B cell (primary cell): Measurements from ENCODE around the gene OXA1L. TPM values are rescaled to one million over a fixed set of nuclear protein-coding genes. Genes with fewer than 3 reads are reported as not detected.

Source experiments
- ATAC-seq: fragments of 200-7000 bp; cut with Tn5 transposase; one replicate; pipeline ENCODE4 v1.10.0; 2021; ENCODE audit warnings: low read depth, mild to moderate bottlenecking, moderate number of reproducible peaks, moderate library complexity
- CTCF ChIA-PET: fragments of 350-600 bp; sonication (Branson Sonifier 250); formaldehyde crosslinking; loops from one replicate; lab custom pipeline; 2021; ENCODE audit warnings: antibody characterized with exemption, inconsistent platforms; lab: Charles Lee
- POLR2A ChIA-PET: fragments of 350-600 bp; sonication (Branson Sonifier 250); formaldehyde crosslinking; loops from one replicate; lab custom pipeline; 2021; ENCODE audit warnings: antibody characterized with exemption; lab: Charles Lee
- DNase-seq: peaks from one replicate; pipeline ENCODE4 v3.0.0; 2013
- H2AFZ ChIP-seq: 2 replicates; pipeline ENCODE4 v1.6.1; 2012; ENCODE audit warnings: mild to moderate bottlenecking, low read depth, low read length; ENCODE audit not compliant: insufficient read depth, poor library complexity, severe bottlenecking
- H3K27ac ChIP-seq, 2 donors: 1 replicate in 1 of 2; 2 replicates in 1 of 2; pipeline ENCODE4 v1.5.1; 2012 to 2013; ENCODE audit warnings: low read length in 2 of 2, mild to moderate bottlenecking in 2 of 2, moderate library complexity in 1 of 2
- H3K27me3 ChIP-seq, 4 experiments: fragments of 200-600 bp in 1 of 4; sonication (generic) in 1 of 4; replicated peaks in 1 of 4; 1 replicate in 2 of 4; 2 replicates in 2 of 4; pipeline versions ENCODE4 v1.6.1 to v1.7.0; 2013 to 2016; ENCODE audit warnings: low read length in 3 of 4, mild to moderate bottlenecking in 2 of 4, mixed read lengths in 1 of 4, moderate library complexity in 1 of 4; ENCODE audit not compliant: insufficient read depth in 4 of 4, control insufficient read depth in 3 of 4; ENCODE audit errors: control extremely low read depth in 1 of 4
- H3K36me3 ChIP-seq, 2 experiments: replicated peaks in 1 of 2; 1 replicate in 1 of 2; 2 replicates in 1 of 2; pipeline versions ENCODE4 v1.6.1 to v1.7.1; 2013; ENCODE audit warnings: low read length in 1 of 2; ENCODE audit not compliant: insufficient read depth in 2 of 2, control insufficient read depth in 1 of 2; ENCODE audit errors: control extremely low read depth in 1 of 2, extremely low read depth in 1 of 2
- H3K4me1 ChIP-seq, 2 donors: fragments of 200-600 bp in 1 of 2; sonication (generic) in 1 of 2; 1 replicate in 1 of 2; 2 replicates in 1 of 2; pipeline versions ENCODE4 v1.5.1 to v1.6.1; 2013 to 2017; ENCODE audit warnings: low read length in 2 of 2; ENCODE audit not compliant: control insufficient read depth in 2 of 2, insufficient read depth in 2 of 2
- H3K4me2 ChIP-seq: replicated peaks from 2 replicates; pipeline ENCODE3; 2012; ENCODE audit warnings: mild to moderate bottlenecking, low read depth, low read length; ENCODE audit not compliant: poor library complexity, severe bottlenecking
- H3K4me3 ChIP-seq, 5 experiments: fragments of 200-600 bp in 1 of 5; sonication (generic) in 1 of 5; 1 replicate in 3 of 5; 2 replicates in 2 of 5; pipeline versions ENCODE4 v1.5.1 to v1.7.0; 2011 to 2016; ENCODE audit warnings: low read length in 4 of 5, mild to moderate bottlenecking in 4 of 5, low read depth in 2 of 5, control low read depth in 1 of 5, moderate library complexity in 1 of 5; ENCODE audit not compliant: insufficient read depth in 1 of 5; ENCODE audit errors: control extremely low read depth in 1 of 5, extremely low read depth in 1 of 5
- H3K79me2 ChIP-seq: fragments of 200-600 bp; sonication (generic); one replicate; pipeline ENCODE4 v1.6.0; 2016; ENCODE audit warnings: low read length; ENCODE audit not compliant: control insufficient read depth, insufficient read depth
- H3K9ac ChIP-seq: fragments of 200-600 bp; sonication (generic); 2 replicates; pipeline ENCODE4 v1.6.1; 2017; ENCODE audit warnings: mild to moderate bottlenecking, low read length, moderate library complexity
- H3K9me3 ChIP-seq, 3 donors: one replicate each; pipeline versions ENCODE4 v1.6.1 to v1.7.1; 2013; ENCODE audit warnings: low read length in 2 of 3; ENCODE audit not compliant: control insufficient read depth in 2 of 3, insufficient read depth in 1 of 3; ENCODE audit errors: control extremely low read depth in 1 of 3
- H4K20me1 ChIP-seq: 2 replicates; pipeline ENCODE4 v1.6.0; 2012; ENCODE audit warnings: mild to moderate bottlenecking, low read length; ENCODE audit not compliant: insufficient read depth, control insufficient read depth, poor library complexity, severe bottlenecking
- H3K27ac Mint-ChIP-seq: one replicate; pipeline ENCODE4 v1.8.0; 2021; ENCODE audit warnings: mixed read lengths
- H3K27me3 Mint-ChIP-seq: one replicate; pipeline ENCODE4 v1.8.0; 2021; ENCODE audit warnings: mixed read lengths
- H3K4me1 Mint-ChIP-seq: one replicate; pipeline ENCODE4 v1.8.0; 2021; ENCODE audit warnings: mixed read lengths
- H3K4me3 Mint-ChIP-seq: one replicate; pipeline ENCODE4 v1.8.0; 2021; ENCODE audit warnings: mixed read lengths
- H3K9me3 Mint-ChIP-seq: one replicate; pipeline ENCODE4 v1.8.0; 2022; ENCODE audit warnings: mixed read lengths; ENCODE audit not compliant: insufficient read depth
- EZH2 ChIP-seq: IDR thresholded peaks from 2 replicates; pipeline ENCODE4 v1.6.1; 2012; ENCODE audit warnings: borderline replicate concordance, low read depth, mild to moderate bottlenecking, moderate library complexity, low read length; ENCODE audit not compliant: insufficient read depth, poor library complexity, severe bottlenecking
- WGBS: methylation state at CpG from one replicate; pipeline ENCODE4 v1.1.5; 2013; ENCODE audit warnings: missing lambda C conversion rate; ENCODE audit not compliant: insufficient coverage; 5-methylcytosine and 5-hydroxymethylcytosine counted together
- intact Hi-C: fragments of 100-400 bp; cut with micrococcal nuclease; formaldehyde crosslinking; loops from one replicate; pipeline ENCODE4 v1.10.0; 2022
- polyA plus RNA-seq: library from polyadenylated mRNA; depleted of rRNA; stranded (reverse); fragments of >200 nt; gene quantifications from 2 replicates; pipeline ENCODE4 v1.2.3, GENCODE V29; 2012
- total RNA-seq, 2 donors: library from RNA; stranded (reverse); fragments of 120-200 nt in 1 of 2; gene quantifications; 1 replicate in 1 of 2; 2 replicates in 1 of 2; pipeline versions ENCODE4 v1.2.3 to v1.2.4, GENCODE V29; 2013 to 2022
- TF ChIP-seq, protein P1 (sequence below): fragments of 200-600 bp; IDR thresholded peaks from one replicate; pipeline ENCODE4 v1.8.0; 2022; ENCODE audit warnings: antibody characterized with exemption, mild to moderate bottlenecking

Gene OXA1L
- total and polyA plus RNA-seq, 2 donors (not counting 1 experiment from before 2014, with no cell fraction given), result 147 to 201 TPM

DNA sequence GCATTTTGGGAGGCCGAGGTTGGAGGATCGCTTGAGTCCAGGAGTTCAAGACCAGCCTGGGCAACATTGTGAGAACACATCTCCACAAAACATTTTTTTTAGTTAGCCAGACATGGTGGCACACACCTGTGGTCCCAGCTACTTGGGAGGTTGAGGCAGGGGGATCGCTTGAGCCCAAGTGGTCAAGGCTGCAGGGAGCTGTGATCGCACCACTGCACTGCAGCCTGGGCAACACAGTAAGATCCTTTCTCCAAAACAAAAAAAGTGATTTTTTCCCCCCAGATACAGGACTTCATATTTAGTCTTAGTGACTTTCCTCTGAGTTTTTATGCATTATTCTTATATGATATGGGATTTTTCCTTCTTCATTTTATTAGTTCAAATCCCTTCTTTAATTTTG lies 20.2 kb downstream of the OXA1L start:
- Histone ChIP-seq H3K4me3 (no peak overlapping the region), H3K9ac (no peak overlapping the region), H2AFZ (no peak overlapping the region), H4K20me1 (no peaks in the 10 kb centered on the region), H3K79me2 (no peaks in the 10 kb centered on the region), H3K4me2 (no peak overlapping the region), H3K4me1 (peaks cover 21 to 30% of the 10 kb centered on the region in 2 donors), H3K27me3 (no peaks in the 10 kb centered on the region), H3K27ac (no peak overlapping the region), H3K9me3 (no peaks in the 10 kb centered on the region), H3K36me3 (peaks cover 0 to 2% of the 10 kb centered on the region in 2 experiments)
- intact Hi-C loops, result no loop called here
- ChIA-PET CTCF (no interaction called here), POLR2A (no interaction called here)
- TF ChIP-seq, protein P1, sequence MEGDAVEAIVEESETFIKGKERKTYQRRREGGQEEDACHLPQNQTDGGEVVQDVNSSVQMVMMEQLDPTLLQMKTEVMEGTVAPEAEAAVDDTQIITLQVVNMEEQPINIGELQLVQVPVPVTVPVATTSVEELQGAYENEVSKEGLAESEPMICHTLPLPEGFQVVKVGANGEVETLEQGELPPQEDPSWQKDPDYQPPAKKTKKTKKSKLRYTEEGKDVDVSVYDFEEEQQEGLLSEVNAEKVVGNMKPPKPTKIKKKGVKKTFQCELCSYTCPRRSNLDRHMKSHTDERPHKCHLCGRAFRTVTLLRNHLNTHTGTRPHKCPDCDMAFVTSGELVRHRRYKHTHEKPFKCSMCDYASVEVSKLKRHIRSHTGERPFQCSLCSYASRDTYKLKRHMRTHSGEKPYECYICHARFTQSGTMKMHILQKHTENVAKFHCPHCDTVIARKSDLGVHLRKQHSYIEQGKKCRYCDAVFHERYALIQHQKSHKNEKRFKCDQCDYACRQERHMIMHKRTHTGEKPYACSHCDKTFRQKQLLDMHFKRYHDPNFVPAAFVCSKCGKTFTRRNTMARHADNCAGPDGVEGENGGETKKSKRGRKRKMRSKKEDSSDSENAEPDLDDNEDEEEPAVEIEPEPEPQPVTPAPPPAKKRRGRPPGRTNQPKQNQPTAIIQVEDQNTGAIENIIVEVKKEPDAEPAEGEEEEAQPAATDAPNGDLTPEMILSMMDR, result no peak
- TF ChIP-seq EZH2, result no peak
- H3K4me3 Mint-ChIP-seq, result no peak overlapping the region
- WGBS, result 100% methylated on average over 1 of the region's 4 CpGs
- H3K9me3 Mint-ChIP-seq, result no peaks in the 10 kb centered on the region
- H3K27me3 Mint-ChIP-seq, result no peaks in the 10 kb centered on the region
- H3K27ac Mint-ChIP-seq, result no peak overlapping the region
- DNase-seq (no peak), ATAC-seq (no peak)
- H3K4me1 Mint-ChIP-seq, result peaks cover 32% of the 10 kb centered on the region

DNA sequence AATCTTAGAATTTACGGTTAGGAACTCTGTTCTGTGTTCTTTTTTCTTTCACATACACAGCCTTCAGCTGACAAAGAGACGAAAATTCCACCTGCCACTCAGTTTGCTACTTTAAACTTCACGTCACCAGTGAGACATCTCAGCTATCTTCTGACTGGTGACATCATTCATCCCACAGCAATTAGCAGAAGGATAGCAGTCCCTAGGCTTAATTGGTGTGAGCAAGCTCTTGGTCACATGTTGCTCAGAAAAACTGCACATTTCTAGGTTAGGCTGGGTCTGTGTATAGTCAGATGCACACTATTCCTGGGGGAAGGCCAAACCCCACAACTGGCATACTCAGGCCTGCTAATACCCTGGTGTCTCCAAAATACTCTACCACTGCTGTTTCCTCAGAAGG lies 24.8 kb downstream of the OXA1L start:
- Mint-ChIP-seq H3K27ac (peak overlapping the region; percentile 78), H3K9me3 (no peaks in the 10 kb centered on the region), H3K4me3 (peak overlapping the region; percentile 43), H3K27me3 (no peaks in the 10 kb centered on the region), H3K4me1 (peaks cover 59% of the 10 kb centered on the region)
- no peaks in the 10 kb centered on the region for H3K79me2 ChIP-seq
- H3K4me3 ChIP-seq, result no peak overlapping the region
- WGBS, result 91% methylated on average over 1 of the region's 3 CpGs
- DNase-seq (peak; percentile 31), ATAC-seq (no peak)
- no peaks in the 10 kb centered on the region for H4K20me1 ChIP-seq
- H3K4me1 ChIP-seq, result peaks cover 43 to 51% of the 10 kb centered on the region in 2 donors
- intact Hi-C loops, result loop anchor here (2.0 kb wide), 3 partner anchors 14 to 234 kb away; partner anchors contain the start of gene OXA1L
- no peak overlapping the region for H3K9ac ChIP-seq
- H2AFZ ChIP-seq, result peak overlapping the region; percentile 9
- H3K9me3 ChIP-seq, result peaks cover 0 to 8% (median 0%) of the 10 kb centered on the region in 3 donors
- POLR2A ChIA-PET, result interaction anchor here (0.6 to 2.6 kb wide), 6 partner anchors 9 to 235 kb away, joined by 3 to 20 read pairs (median 4); no protein-coding TSS in a partner anchor
- no peak for TF ChIP-seq EZH2
- TF ChIP-seq, protein P1, result no peak
- CTCF ChIA-PET, result interaction anchor here (2.0 to 3.6 kb wide), 6 partner anchors 15 to 221 kb away, joined by 6 to 29 read pairs (median 17); partner anchors contain the start of gene OXA1L
- H3K27me3 ChIP-seq, result no peaks in the 10 kb centered on the region
- H3K27ac ChIP-seq, result peak overlapping the region; percentile 75 to 84
- no peak overlapping the region for H3K4me2 ChIP-seq
- H3K36me3 ChIP-seq, result no peaks in the 10 kb centered on the region
